GM19467 (cell line): Measurements from ENCODE around the gene TCF23.
"Not testable (repeated sequence)": the region's sequence is repeated elsewhere in the genome, so short reads cannot be mapped to it uniquely, and the experiment has no call there.

ENCODE experiments used
- ATAC-seq: cut with Tn5 transposase; IDR thresholded peaks from one replicate; pipeline ENCODE4 v1.9.1; 2021; ENCODE audit warnings: mild to moderate bottlenecking, moderate library complexity; ENCODE audit not compliant: unreplicated experiment

Gene TCF23

DNA sequence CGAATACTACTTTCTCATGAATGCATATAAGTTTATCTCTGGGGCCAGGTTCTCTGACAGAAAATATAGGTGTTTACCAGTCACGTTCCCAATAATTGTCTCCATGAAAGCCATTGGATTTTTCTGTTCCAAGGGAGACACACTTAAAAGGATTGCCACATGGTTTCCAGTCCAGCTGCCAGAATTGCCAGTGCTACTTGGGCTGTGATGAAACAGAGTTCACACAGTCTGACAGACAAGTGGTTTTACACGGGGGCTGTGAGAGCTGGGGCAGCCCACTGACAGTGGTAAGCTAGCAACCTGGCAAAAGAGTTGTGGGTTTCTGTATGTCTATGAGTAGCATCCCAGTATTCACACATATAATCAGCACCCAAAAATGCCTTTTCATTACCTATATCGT, 35.3 kb downstream of the TCF23 start:
- ATAC-seq = no peak

DNA sequence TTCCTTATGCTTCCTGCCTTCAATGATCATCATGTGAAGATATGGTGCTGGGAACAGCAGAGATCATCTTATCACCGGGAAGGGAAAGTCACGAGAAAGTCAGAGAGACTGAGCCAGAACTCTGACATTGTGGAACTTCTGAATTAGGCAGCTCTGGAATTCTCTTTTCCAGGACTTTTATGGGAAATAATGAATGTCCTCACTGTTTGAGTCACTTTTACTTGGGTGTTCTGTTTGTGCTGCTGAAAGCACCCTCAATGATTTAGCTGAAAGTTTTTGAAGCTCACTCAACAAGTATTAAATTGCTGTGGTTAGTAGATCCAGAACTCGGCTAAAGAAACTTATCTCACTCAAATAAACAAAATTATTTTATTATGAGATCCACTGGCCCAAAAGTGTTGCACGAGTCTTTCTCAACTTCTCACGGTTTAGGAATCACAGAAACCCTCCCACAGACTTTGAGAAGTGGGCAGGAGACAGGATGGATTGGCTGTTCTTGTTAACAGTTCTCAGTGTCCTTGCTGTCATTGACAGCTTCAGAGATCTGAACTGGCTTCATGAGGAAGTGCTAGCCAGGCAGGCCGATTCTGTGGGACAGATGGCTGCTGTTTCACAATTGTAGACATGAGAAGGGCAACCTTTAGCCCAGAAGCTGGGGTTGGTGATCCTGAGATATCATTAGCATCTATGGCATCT, 36.7 kb downstream of the TCF23 start:
- no peak for ATAC-seq

DNA sequence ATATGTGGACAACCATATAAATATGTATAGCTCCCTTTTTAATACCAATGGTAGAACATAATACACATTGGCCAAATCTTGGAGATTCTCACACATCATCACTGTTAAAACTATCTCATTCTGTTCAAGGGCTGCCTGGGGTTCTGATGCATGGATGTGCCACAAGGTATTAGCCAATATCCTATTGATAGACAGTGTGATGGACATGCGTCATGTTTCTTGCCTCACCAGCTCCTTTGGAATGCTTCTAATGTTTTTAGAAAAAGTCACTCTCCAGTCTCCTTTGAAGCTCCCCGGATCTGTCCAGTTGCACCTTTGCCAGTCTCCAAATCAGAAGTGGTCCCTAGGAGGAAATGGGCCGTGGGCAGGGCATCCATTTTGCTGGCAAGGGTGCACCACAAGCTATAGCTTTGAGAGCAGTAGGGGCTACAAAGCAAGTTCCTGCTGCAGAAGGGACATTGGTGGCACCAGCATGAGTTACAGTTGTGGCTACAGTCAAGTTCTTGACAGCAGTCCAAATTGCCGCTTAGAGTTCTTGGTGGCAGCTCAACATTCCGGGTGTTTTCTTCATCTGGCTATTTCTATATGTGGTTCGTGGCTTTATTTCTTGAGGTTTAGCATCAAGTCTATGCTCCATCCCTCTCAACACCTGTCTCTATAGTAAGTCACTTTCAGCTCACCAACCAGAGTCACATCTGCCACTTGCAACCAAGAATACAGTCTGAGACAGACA, 38.0 kb downstream of the TCF23 start:
- ATAC-seq = no peak

DNA sequence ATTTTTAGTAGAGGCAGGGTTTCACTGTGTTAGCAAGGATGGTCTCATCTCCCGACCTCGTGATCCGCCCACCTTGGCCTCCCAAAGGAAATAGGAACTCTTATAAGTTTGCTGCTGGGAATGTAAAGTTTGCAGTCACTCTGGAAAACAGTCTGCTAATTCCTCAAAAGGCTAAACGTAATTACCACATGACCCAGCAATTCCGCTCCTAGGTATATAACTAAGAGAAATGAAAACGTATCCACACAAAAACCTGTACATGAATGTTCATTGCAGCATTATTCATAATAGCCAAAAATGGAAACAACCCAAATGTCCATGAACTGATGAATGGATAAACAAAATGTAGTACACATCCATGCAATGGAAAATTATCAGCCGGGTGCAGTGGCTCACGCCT, 41.2 kb downstream of the TCF23 start:
- no peak for ATAC-seq

DNA sequence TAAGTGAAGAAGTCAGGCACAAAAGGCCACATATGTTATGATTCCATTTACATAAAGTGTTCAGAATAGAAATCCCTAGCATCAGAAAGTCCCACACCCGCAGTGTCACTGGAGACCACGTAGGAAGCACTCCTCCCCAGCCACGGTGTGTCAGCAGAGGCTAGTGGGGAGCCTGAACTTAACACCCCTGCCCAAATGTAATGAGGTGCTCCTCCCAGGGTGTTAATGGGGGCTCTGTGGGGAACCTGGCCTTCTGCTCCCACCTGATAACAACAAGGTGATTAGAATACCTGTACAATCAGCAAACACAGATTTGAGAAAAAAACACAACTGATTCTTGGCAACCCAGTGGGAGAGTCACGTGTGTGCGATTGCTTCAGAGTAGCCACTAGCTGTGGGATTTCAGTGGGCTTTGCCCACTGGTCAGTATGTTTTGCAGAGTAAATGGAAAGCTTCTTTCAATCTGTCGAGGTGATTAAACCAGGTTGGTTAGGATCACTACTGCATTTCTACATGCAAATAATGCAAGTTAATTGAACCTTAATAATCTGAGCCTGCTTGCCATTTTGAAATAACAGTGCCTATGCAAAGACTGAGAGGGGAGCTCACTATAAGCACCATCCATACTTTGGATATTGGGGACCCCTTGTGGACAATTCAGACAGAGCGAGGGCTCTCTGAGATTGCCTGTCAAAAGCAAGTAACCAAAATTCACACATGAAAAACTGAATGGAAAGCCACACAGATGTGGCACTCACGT, 42.4 kb downstream of the TCF23 start:
- no peak for ATAC-seq

DNA sequence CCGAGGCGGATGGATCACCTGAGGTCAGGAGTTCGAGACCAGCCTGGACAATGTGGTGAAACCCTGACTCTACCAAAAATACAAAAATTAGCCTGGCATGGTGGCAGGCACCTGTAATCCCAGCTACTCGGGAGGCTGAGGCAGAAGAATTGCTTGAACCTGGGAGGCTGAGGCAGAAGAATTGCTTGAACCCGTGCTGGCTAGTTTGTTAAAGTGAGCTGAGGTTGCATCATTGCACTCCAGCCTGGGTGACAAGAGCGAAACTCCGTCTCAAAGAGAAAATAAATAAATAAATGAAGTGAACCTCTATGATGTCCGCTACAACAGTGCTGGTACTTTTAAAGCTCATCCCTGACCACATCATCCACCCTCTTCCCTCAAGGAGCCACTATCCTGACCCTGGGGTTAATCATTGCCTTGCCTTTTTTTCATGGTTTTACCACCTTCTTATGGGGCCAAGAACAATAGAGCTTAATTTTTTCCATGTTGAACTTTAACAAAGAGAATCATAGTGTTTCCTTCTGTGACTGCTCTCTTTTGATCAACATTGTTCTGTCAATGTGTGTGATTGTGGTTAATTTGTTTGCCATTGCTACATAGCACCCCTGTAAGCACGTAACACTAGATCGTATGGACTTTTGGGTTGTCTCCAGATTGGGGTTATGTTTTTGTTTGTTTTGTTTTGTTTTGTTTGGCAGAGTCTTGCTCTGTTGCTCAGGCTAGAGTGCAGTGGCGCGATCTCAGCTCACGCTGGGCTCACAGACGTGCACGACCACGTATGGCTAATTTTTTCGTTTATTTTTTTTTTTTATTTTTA, 45.9 kb downstream of the TCF23 start:
- no peak for ATAC-seq

DNA sequence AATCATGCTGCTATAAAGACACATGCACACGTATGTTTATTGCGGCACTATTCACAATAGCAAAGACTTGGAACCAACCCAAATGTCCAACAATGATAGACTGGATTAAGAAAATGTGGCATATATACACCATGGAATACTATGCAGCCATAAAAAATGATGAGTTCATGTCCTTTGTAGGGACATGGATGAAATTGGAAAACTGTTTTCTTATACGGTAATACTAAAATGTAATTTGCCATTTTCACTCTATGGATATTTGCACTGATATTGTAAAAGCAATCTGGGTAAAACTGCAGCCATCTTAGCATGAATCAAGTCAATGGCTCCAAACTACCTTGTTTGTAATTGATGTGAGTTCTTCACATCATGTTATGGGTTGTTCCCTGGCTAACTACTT, 47.0 kb downstream of the TCF23 start:
- ATAC-seq = not testable (repeated sequence)

DNA sequence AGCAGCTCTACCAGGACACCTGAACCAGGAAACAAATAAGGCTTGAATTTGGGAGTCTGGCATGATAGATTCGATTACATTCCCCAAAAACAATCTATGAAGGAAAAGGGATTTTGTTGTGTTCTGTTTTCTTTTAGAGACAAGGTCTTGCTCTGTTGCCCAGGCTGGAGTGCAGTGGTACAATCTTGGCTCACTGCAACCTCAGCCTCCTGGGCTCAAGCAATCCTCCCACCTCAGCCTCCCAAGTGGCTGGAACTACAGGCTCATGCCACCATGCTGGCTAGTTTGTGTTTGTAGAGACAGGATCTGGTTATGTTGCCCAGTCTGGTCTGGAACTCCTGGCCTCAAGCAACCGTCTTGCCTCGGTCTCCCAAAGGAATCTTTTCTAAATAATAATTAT, 49.3 kb downstream of the TCF23 start:
- not testable (repeated sequence) for ATAC-seq

DNA sequence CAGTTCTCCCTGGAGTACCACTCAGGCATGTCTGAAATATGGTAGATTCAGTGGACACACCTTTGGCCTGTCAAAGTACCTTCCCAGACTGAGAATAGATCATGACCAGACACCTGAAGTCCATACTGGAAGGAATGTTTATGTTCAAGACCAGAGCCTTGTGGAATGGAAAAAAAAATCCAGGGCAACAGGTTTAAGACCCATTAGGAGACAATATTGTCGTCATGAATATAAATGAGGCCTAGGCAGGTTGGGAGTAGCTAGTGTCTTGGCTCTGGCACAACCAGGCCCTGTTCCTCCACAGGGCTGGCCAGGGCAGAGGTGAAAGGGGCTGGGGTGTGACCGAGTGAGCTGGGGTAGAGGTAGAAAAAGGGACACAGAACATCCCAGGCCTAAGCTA, 49.8 kb downstream of the TCF23 start:
- ATAC-seq = no peak

DNA sequence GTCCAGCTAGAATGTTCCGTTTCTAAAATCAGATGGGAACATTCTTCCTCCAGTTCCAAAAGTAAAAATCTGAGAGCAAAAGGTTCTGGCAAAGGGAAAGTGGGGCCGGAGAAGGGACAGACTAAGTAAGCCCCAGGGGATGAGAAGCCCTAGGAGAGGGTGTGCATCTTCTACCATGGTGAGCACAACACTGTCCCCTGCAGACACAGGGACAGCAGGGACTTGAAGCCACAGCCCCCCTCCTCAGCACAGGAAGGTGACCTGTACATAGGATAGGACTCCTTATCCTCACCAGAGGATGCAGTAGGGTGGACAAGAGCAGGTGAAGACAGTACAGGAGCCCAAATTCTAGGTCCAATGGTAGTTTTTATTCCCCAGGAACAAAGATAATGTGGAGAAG, 50.4 kb downstream of the TCF23 start:
- ATAC-seq = no peak

DNA sequence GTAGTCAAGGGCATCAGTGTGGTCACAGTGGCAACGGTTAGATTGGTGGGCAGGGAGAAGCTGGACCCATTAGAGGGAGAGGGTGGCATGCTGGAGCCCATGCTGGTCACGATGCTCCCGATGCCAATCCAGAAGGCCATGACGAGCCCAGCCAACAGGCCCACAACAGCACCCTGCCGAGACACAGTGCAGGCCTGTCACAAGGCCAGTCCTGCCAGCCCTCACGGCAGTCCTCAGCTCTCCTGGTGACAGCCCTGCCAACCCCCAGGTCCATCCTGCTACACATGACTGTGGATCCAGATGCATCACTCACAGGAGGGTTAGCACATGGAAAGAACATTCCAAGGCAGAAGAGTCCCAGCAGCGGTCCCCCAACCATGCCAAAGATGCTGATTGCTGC, 52.9 kb downstream of the TCF23 start:
- no peak for ATAC-seq

DNA sequence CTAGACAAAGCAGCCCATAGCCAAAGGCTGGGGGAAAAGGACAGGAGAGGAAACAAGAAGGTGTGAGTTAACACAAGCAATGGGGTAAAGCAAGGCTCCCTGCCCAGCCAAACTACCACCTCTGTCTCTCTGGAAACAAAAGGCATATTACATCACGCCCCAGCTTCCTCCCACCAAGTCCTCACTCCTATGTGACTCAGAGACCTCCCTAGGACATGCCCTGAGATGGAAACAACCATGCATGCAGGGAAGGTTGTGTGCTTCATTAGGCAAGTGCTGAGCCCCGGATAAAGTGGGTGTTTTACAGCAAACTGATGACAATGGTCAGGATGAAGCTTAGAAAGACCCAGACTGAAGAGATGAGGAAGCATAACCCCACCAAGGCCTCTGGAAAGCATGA, 54.0 kb downstream of the TCF23 start:
- ATAC-seq = no peak

DNA sequence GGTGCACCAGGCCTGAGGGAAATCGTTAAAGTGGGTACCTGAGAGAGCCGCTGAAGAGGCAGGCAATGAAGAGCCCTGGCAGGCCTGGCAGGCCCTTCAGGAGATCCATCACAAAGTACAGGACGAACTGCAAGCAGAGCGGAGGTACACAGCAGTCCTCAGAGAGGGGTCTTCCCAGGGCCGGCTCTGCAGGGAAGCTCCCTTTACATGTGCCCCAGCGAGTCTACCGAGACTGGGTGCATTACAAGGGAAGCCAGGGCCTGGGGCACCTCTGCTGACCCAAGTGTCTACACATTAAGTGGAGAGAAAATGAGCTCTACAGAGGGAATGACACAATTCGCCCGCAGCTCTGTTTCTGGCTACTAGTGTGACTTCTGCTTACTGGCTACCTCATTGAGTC, 54.9 kb downstream of the TCF23 start:
- no peak for ATAC-seq

DNA sequence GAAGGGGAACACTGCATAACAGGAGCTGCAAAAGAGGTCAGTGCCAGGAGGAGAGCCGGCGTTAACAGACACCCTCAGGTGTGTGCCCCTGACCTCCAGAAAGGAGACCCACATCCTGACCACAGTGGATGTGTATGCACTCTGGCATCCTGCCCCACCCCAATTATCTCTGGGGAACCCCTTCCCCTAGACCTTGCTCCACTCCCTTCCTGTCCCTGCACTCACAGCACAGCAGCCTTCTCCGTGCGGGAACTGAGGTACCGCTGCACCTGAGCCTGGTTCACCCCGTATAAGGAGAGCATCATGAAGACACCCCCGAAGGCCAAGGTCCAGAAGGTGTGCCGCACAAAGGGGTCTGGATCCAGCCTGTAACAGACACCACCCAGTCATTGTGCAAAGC, 55.8 kb downstream of the TCF23 start:
- ATAC-seq = no peak

DNA sequence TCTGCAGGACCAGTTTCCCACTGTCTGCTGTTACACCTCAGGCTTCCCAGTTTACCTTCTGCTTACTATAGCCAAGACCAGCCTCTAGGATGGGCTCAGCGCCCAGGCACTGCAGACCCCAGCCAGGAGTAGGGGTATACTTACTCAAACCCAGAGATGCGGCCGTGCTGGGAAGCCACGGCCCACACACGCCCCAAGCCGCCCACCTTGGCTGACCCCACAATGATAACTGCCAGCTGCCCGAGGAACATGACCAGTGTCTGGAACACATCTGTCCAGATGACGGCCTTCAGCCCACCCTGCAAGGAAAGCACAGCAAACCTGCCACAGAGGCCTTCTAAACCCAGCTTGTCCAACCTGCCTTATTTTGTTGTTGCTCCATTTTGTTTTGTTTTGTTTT, 56.4 kb downstream of the TCF23 start:
- ATAC-seq = no peak

DNA sequence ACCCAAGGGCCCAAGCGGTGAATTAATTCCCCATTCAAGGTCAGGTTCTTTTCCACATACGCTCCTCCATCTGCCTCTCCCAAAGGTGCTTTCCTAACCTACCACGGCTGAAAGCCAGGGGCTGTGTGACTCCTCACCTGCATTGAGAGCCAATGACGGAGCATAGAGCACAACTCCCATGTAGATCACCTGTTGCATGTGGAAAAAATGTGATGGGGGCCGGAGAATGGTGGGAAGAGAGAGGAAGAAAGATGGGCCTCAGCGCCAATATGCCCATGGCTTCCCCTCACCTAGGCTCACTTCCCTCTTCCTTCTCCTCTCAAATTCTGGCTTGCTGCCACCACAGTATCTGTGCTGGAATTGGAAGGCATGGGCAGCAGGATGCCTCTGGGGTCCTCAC, 57.5 kb downstream of the TCF23 start:
- ATAC-seq = no peak
